Heart right ventricle (tissue), 16 donors: ENCODE data around the gene SYT12. TPM values are rescaled to one million over a fixed set of nuclear protein-coding genes. Genes with fewer than 3 reads are reported as not detected.
A peak's percentile ranks its signal among the peaks of the same experiment; 100 is the strongest.
"Not testable (repeated sequence)": the region's sequence is repeated elsewhere in the genome, so short reads cannot be mapped to it uniquely, and the experiment has no call there.

Experiments
- ATAC-seq, 8 donors: fragments of 200-7000 bp; cut with Tn5 transposase; one replicate each; pipeline ENCODE4 v1.9.1; 2020; ENCODE audit warnings: mild to moderate bottlenecking in 8 of 8, moderate library complexity in 8 of 8, moderate number of reproducible peaks in 1 of 8
- DNase-seq, 2 donors: peaks; one replicate each; pipeline ENCODE4 v3.0.0-alpha.2; 2020
- H3K27ac ChIP-seq, 10 donors: fragments of 200-600 bp; sonication (generic) in 2 of 10; one replicate each; pipeline versions ENCODE4 v1.5.0 to v1.8.0; 2020 to 2022; ENCODE audit warnings: mild to moderate bottlenecking in 3 of 10
- H3K27me3 ChIP-seq, 7 donors: fragments of 200-600 bp; one replicate each; pipeline ENCODE4 v1.8.0; 2021 to 2022; ENCODE audit warnings: mild to moderate bottlenecking in 2 of 7
- H3K36me3 ChIP-seq, 9 donors: fragments of 200-600 bp; sonication (generic) in 1 of 9; one replicate each; pipeline versions ENCODE4 v1.5.0 to v1.8.0; 2020 to 2022; ENCODE audit warnings: mild to moderate bottlenecking in 2 of 9
- H3K4me1 ChIP-seq, 9 donors: fragments of 200-600 bp; sonication (generic) in 1 of 9; one replicate each; pipeline versions ENCODE4 v1.5.0 to v1.8.0; 2020 to 2022; ENCODE audit warnings: mild to moderate bottlenecking in 4 of 9
- H3K4me3 ChIP-seq, 10 donors: fragments of 200-600 bp; sonication (generic) in 2 of 10; one replicate each; pipeline versions ENCODE4 v1.5.0 to v1.8.0; 2020 to 2022; ENCODE audit warnings: mild to moderate bottlenecking in 7 of 10, moderate library complexity in 2 of 10
- H3K9me3 ChIP-seq, 11 donors: fragments of 200-600 bp in 10 of 11; sonication (generic) in 2 of 11; one replicate each; pipeline versions ENCODE4 v1.5.0 to v1.8.0; 2013 to 2022; ENCODE audit warnings: mild to moderate bottlenecking in 2 of 11, control low read depth in 1 of 11, moderate library complexity in 1 of 11
- CTCF ChIP-seq, 9 donors: fragments of 200-600 bp; sonication (generic) in 2 of 9; IDR thresholded peaks; one replicate each; pipeline versions ENCODE4 v1.5.0 to v1.8.0; 2021 to 2022; ENCODE audit warnings: antibody characterized with exemption in 9 of 9, mild to moderate bottlenecking in 5 of 9, moderate library complexity in 1 of 9
- WGBS, 2 donors: extraction: QIAGEN DNeasy Blood & Tissue Kit; methylation state at CpG; one replicate each; pipeline ENCODE4 v1.1.7; 2013; ENCODE audit warnings: inconsistent platforms in 1 of 2; 5-methylcytosine and 5-hydroxymethylcytosine counted together
- intact Hi-C, 10 donors: fragments of 100-400 bp; cut with DNase I; formaldehyde crosslinking; loops; one replicate each; pipeline versions ENCODE4 v1.11.1 to v1.14.2; 2022
- polyA plus RNA-seq, 2 donors: library from polyadenylated mRNA; stranded (reverse); fragments of 200-250 nt; gene quantifications; one replicate each; pipeline ENCODE4 v1.2.3, GENCODE V29; 2013
- total RNA-seq, 10 donors: library from RNA; stranded (reverse); fragmentation: NEBNext Ultra II Directional in 3 of 10; extraction: Animal tissue kit (Norgen Biotek cat#: 25700) in 3 of 10; gene quantifications; one replicate each; pipeline versions ENCODE4 v1.2.1 to v1.2.4, GENCODE V29; 2021 to 2023
- donor health status: Arrhythmogenic right ventricular cardiomyopathy.
- donor health status: ischemic (EF 13 %, LVEDD 7.1; RV severe dilation, severe dysfunction).
- donor health status: healthy with polysubstance abuse.
- donor health status: DM: no; HTN: yes; CAD: no.
- donor health status: DM: no; HTN: no; CAD: no.
- donor health status: ischemic (EF 25% LVEDD 6.9; RV normal size, moderate dysfunction).
- donor health status: ischemic (EF 25% LVEDD 5.7; RV mildly dilated, moderate dysfunction).
- donor health status: healthy.
- donor health status: DM: yes; HTN: yes; CAD: no.
- donor health status: Ischemic cardiomyopathy.
- donor health status: ischemic (EF 35%, LVEDD 5.7; RV mildly dilated, moderate dysfunction).
- donor health status: nonischemic (EF 11% LVEDD 7.7; RV severe dilation, severe dysfunction).
- donor health status: DM: yes; HTN: yes; CAD: no.
- donor health status: PGD.
- donor health status: ischemic (EF 29% LVEDD 5.4; RV normal size, mild dysfunction).
- donor health status: nonischemic (EF 23%, LVEDD 6.1; RV moderate dilation, normal function).

The SYT12 gene
- total and polyA plus RNA-seq, 12 donors: 0.12 to 0.78 (median 0.28) TPM; not detected in 2

- DNase-seq (no peak), ATAC-seq (no peak)
- peaks cover 0 to under 1% (median 0%) of the 10 kb centered on the region in 9 donors for H3K4me1 ChIP-seq
- 58 to 67% methylated on average over 8 of the region's 8 CpGs for WGBS, 2 donors
- peaks cover 0 to 6% (median 0%) of the 10 kb centered on the region in 7 donors for H3K27me3 ChIP-seq
- intact Hi-C loops: no loop called here
- no peak overlapping the region for H3K27ac ChIP-seq
- no peaks in the 10 kb centered on the region for H3K36me3 ChIP-seq
- H3K9me3 ChIP-seq: no peaks in the 10 kb centered on the region
- TF ChIP-seq CTCF (IDR thresholded peaks at IDR 0.05): no peak
- H3K4me3 ChIP-seq: no peak overlapping the region
Observed at GRCh38 chr11:67002297-67002913, 20.5 kb upstream of the SYT12 start.

- TF ChIP-seq CTCF (IDR thresholded peaks at IDR 0.05): no peak
- ATAC-seq: no peak
- no peaks in the 10 kb centered on the region for H3K4me1 ChIP-seq
- intact Hi-C loops: no loop called here
- no peak overlapping the region for H3K4me3 ChIP-seq
- H3K27me3 ChIP-seq: peaks cover 0 to 6% (median 0%) of the 10 kb centered on the region in 7 donors
- whole genome bisulfite sequencing, 2 donors: 95 to 97% methylated on average over 5 of the region's 5 CpGs
- H3K36me3 ChIP-seq: no peaks in the 10 kb centered on the region
- no peak overlapping the region for H3K27ac ChIP-seq
- H3K9me3 ChIP-seq: no peaks in the 10 kb centered on the region
- no peak for DNase-seq
Observed at GRCh38 chr11:67002921-67003411, 20.0 kb upstream of the SYT12 start.

- 93 to 96% methylated on average over 8 of the region's 8 CpGs for WGBS, 2 donors
- intact Hi-C loops: not testable (repeated sequence)
Observed at GRCh38 chr11:67005200-67005599, 17.7 kb upstream of the SYT12 start.

GRCh38 chr11:67006029-67006884 is 16.7 kb upstream of the SYT12 start:
- H3K9me3 ChIP-seq: no peaks in the 10 kb centered on the region
- ATAC-seq: peak in 7 of 8 donors; percentile 24 to 77 (median 28)
- no peaks in the 10 kb centered on the region for H3K27me3 ChIP-seq
- no peak for TF ChIP-seq CTCF (IDR thresholded peaks at IDR 0.05)
- peak in 1 of 2 donors; percentile 39 for DNase-seq
- H3K4me1 ChIP-seq: no peaks in the 10 kb centered on the region
- H3K36me3 ChIP-seq: no peaks in the 10 kb centered on the region
- whole genome bisulfite sequencing, 2 donors: 84 to 85% methylated on average over 14 of the region's 14 CpGs
- no peak overlapping the region for H3K4me3 ChIP-seq
- intact Hi-C loops: no loop called here
- H3K27ac ChIP-seq: no peak overlapping the region

More at GRCh38 chr11:67005200-67005599, 17.7 kb upstream of the SYT12 start:
- not testable (repeated sequence) for DNase-seq, H3K27me3 ChIP-seq, ATAC-seq, H3K4me1 ChIP-seq, H3K27ac ChIP-seq, H3K4me3 ChIP-seq, H3K9me3 ChIP-seq, H3K36me3 ChIP-seq
